A549 (cell line): ENCODE measurements around the gene THEMIS. TPM values are rescaled to one million over a fixed set of nuclear protein-coding genes. Genes with fewer than 3 reads are reported as not detected.

Experiments
- ATAC-seq, 2 experiments: fragments of 200-7000 bp in 1 of 2; fragments of >200 bp in 1 of 2; cut with Nextera tagmentation in 1 of 2; cut with Tn5 transposase in 1 of 2; 3 replicates each; pipeline versions ENCODE4 v1.8.0 to v1.9.1; 2018 to 2020; ENCODE audit warnings: mild to moderate bottlenecking in 1 of 2, moderate library complexity in 1 of 2
- CTCF ChIA-PET: fragments of 300-600 bp; sonication (Branson Sonifier 250); formaldehyde crosslinking; extraction: SDS; loops from one replicate; lab custom pipeline; 2021; ENCODE audit warnings: antibody characterized with exemption, inconsistent platforms; lab: Yijun Ruan, JAX
- POLR2A ChIA-PET: fragments of 350-600 bp; formaldehyde crosslinking; extraction: SDS; loops from one replicate; lab custom pipeline; 2021; ENCODE audit warnings: antibody characterized with exemption, inconsistent platforms; lab: Yijun Ruan, JAX
- DNase-seq, 2 experiments: peaks; one replicate each; pipeline versions ENCODE4 v3.0.0 to v3.0.0-alpha.2; 2011 to 2016; ENCODE audit warnings: low read depth in 1 of 2, low spot score in 1 of 2
- FAIRE-seq: peaks from 2 replicates; lab custom pipeline; 2011; peaks lifted over from hg19 to GRCh38; lab: Jason Lieb, UNC
- H3K27ac ChIP-seq, 2 experiments: fragments of >200 bp; sonication (Bioruptor Twin); formaldehyde crosslinking; 3 replicates each; pipeline ENCODE4 v1.5.1; 2016 to 2017
- H3K4me1 ChIP-seq: fragments of >200 bp; sonication (Bioruptor Twin); formaldehyde crosslinking; 3 replicates; pipeline ENCODE4 v1.6.1; 2016
- H3K4me2 ChIP-seq: fragments of >200 bp; sonication (Bioruptor Twin); formaldehyde crosslinking; 3 replicates; pipeline ENCODE4 v1.6.1; 2016
- H3K4me3 ChIP-seq: fragments of >200 bp; sonication (Bioruptor Twin); formaldehyde crosslinking; 3 replicates; pipeline ENCODE4 v1.5.1; 2016
- H3K9me3 ChIP-seq: fragments of >200 bp; sonication (Bioruptor Twin); formaldehyde crosslinking; 3 replicates; pipeline ENCODE4 v1.6.1; 2016
- ATOH8 ChIP-seq: fragments of 250-450 bp; sonication (Bioruptor Pico); IDR thresholded peaks from 2 replicates; pipeline ENCODE4 v1.5.0; 2020; ENCODE audit warnings: low read depth, mild to moderate bottlenecking, moderate library complexity
- CBX2 ChIP-seq: fragments of 200-600 bp; sonication (generic); IDR thresholded peaks from 2 replicates; pipeline ENCODE4 v1.6.1; 2016; ENCODE audit warnings: low read depth, mild to moderate bottlenecking, borderline replicate concordance
- CEBPB ChIP-seq, 2 experiments: fragments of >200 bp in 1 of 2; sonication (Bioruptor Twin) in 1 of 2; formaldehyde crosslinking in 1 of 2; IDR thresholded peaks; 2 replicates each; pipeline ENCODE4 v1.6.1; 2012 to 2016
- CHD2 ChIP-seq: fragments of 150-350 bp; IDR thresholded peaks from 2 replicates; pipeline ENCODE4 v1.6.1; 2014; ENCODE audit warnings: low read length; ENCODE audit not compliant: partially characterized antibody
- CHD4 ChIP-seq: fragments of 200-600 bp; sonication (generic); IDR thresholded peaks from 2 replicates; pipeline ENCODE4 v1.6.1; 2016; ENCODE audit warnings: antibody characterized with exemption, mild to moderate bottlenecking, borderline replicate concordance
- CTCF ChIP-seq: fragments of >200 bp; sonication (Bioruptor Twin); formaldehyde crosslinking; IDR thresholded peaks from 3 replicates; pipeline ENCODE4 v1.5.1; 2016
- EHF ChIP-seq: fragments of 250-450 bp; sonication (Bioruptor Pico); IDR thresholded peaks from 2 replicates; pipeline ENCODE4 v1.5.0; 2020; ENCODE audit warnings: mild to moderate bottlenecking
- ESRRA ChIP-seq: fragments of 150-350 bp; IDR thresholded peaks from 2 replicates; pipeline ENCODE4 v1.6.1; 2014; ENCODE audit warnings: mild to moderate bottlenecking, low read length, borderline replicate concordance
- FOSL2 ChIP-seq, 2 experiments: fragments of 450-650 bp in 1 of 2; fragments of >200 bp in 1 of 2; sonication (Bioruptor Twin) in 1 of 2; formaldehyde crosslinking; IDR thresholded peaks; 2 replicates each; pipeline versions ENCODE4 v1.5.0 to v1.6.1; 2016 to 2020; ENCODE audit warnings: mild to moderate bottlenecking in 1 of 2, moderate library complexity in 1 of 2
- HES2 ChIP-seq: fragments of >200 bp; sonication (Bioruptor Twin); formaldehyde crosslinking; IDR thresholded peaks from 2 replicates; pipeline ENCODE4 v1.6.1; 2016
- HOXA7 ChIP-seq: fragments of 250-450 bp; sonication (Bioruptor Pico); IDR thresholded peaks from 2 replicates; pipeline ENCODE4 v1.5.0; 2020; ENCODE audit warnings: mild to moderate bottlenecking, moderate library complexity
- JUN ChIP-seq, 2 experiments: fragments of >200 bp; sonication (Bioruptor Twin); formaldehyde crosslinking; IDR thresholded peaks; 2 replicates in 1 of 2; 3 replicates in 1 of 2; pipeline ENCODE4 v1.6.1; 2016 to 2017
- KDM1A ChIP-seq: fragments of 200-600 bp; sonication (generic); IDR thresholded peaks from 2 replicates; pipeline ENCODE4 v1.6.1; 2016; ENCODE audit warnings: low read depth, mild to moderate bottlenecking
- MAFK ChIP-seq: fragments of 450-650 bp; IDR thresholded peaks from 2 replicates; pipeline ENCODE4 v1.6.1; 2014; ENCODE audit not compliant: partially characterized antibody
- RARB ChIP-seq: fragments of 250-450 bp; sonication (Bioruptor Pico); IDR thresholded peaks from 2 replicates; pipeline ENCODE4 v1.8.0; 2021; ENCODE audit warnings: mild to moderate bottlenecking, moderate library complexity
- RCOR1 ChIP-seq: fragments of 150-350 bp; IDR thresholded peaks from 2 replicates; pipeline ENCODE4 v1.6.1; 2014; ENCODE audit warnings: antibody characterized with exemption, low read length, low read depth
- RNF2 ChIP-seq: fragments of 200-600 bp; sonication (generic); IDR thresholded peaks from 2 replicates; pipeline ENCODE4 v1.6.1; 2016; ENCODE audit warnings: low read depth, mild to moderate bottlenecking, antibody characterized with exemption, moderate library complexity, borderline replicate concordance
- SMC3 ChIP-seq: fragments of >200 bp; sonication (Bioruptor Twin); formaldehyde crosslinking; IDR thresholded peaks from 3 replicates; pipeline ENCODE4 v1.6.1; 2018; ENCODE audit warnings: inconsistent platforms
- SREBF2 ChIP-seq: fragments of 450-650 bp; IDR thresholded peaks from 2 replicates; pipeline ENCODE4 v1.6.1; 2014; ENCODE audit warnings: mild to moderate bottlenecking, moderate library complexity
- ZC3H11A ChIP-seq: fragments of 450-650 bp; IDR thresholded peaks from 2 replicates; pipeline ENCODE4 v1.6.1; 2014; ENCODE audit warnings: antibody characterized with exemption, mild to moderate bottlenecking
- WGBS: methylation state at CpG from one replicate; pipeline ENCODE4 v1.1.6; 2017; ENCODE audit errors: missing lambda C conversion rate; 5-methylcytosine and 5-hydroxymethylcytosine counted together
- polyA plus RNA-seq, 4 experiments: library from polyadenylated mRNA; depleted of rRNA in 3 of 4; stranded (reverse); fragments of >200 nt; fragmentation: RNase III in 1 of 4; extraction: RNeasy Plus Mini Kit Qiagen cat#74134 plus additional on column Dnase treatment in 1 of 4; gene quantifications; 2 replicates in 3 of 4; 3 replicates in 1 of 4; pipeline ENCODE4 v1.2.3, GENCODE V29; 2011 to 2017

The THEMIS gene
- polyA plus RNA-seq, 2 of the 4 experiments (the other 2 are of a cell fraction), result not detected

GRCh38 chr6:127934956-127935355 is 34.1 kb upstream of the THEMIS start:
- TF ChIP-seq SMC3, result no peak
- no peak for TF ChIP-seq RARB (CRISPR knock-in tag)
- TF ChIP-seq ZC3H11A, result no peak
- no peak for TF ChIP-seq SREBF2
- TF ChIP-seq CBX2, result no peak
- no peak for TF ChIP-seq ESRRA
- no peak for TF ChIP-seq CEBPB (IDR thresholded peaks at IDR 0.05)
- no peak for TF ChIP-seq ATOH8
- no peak for TF ChIP-seq HES2
- H3K9me3 ChIP-seq, result no peaks in the 10 kb centered on the region
- 86% methylated on average over 1 of the region's 1 CpG for WGBS
- no peak overlapping the region for H3K4me3 ChIP-seq
- peaks cover 13% of the 10 kb centered on the region; the same call in 2 of the 3 replicates for H3K4me1 ChIP-seq
- FAIRE-seq, result no peak
- no peak overlapping the region for H3K4me2 ChIP-seq
- no peak overlapping the region for H3K27ac ChIP-seq
- ChIA-PET POLR2A (no interaction called here), CTCF (no interaction called here)
- no peak for ATAC-seq
- no peak for DNase-seq

- H3K9me3 ChIP-seq, result no peaks in the 10 kb centered on the region
- FAIRE-seq (no peak), ATAC-seq (no peak), DNase-seq (no peak)
- peaks cover 8% of the 10 kb centered on the region; the same call in 2 of the 3 replicates for H3K4me1 ChIP-seq
- TF ChIP-seq CHD4 (no peak), RNF2 (no peak)
- 69% methylated on average over 7 of the region's 7 CpGs for WGBS
- no peak overlapping the region for H3K4me3 ChIP-seq
- H3K4me2 ChIP-seq, result no peak overlapping the region
- H3K27ac ChIP-seq, result no peak overlapping the region
- ChIA-PET POLR2A (no interaction called here), CTCF (no interaction called here)
Measured at GRCh38 chr6:127933852-127934840, 33.3 kb upstream of the THEMIS start.

GRCh38 chr6:127933137-127933536 is 32.3 kb upstream of the THEMIS start:
- FAIRE-seq, result no peak
- no peak for TF ChIP-seq CTCF
- TF ChIP-seq CHD2, result no peak
- no peak for TF ChIP-seq RNF2
- TF ChIP-seq MAFK, result no peak
- no peak for TF ChIP-seq RCOR1
- no peak for TF ChIP-seq EHF (CRISPR knock-in tag)
- TF ChIP-seq SMC3, result no peak
- TF ChIP-seq HOXA7 (CRISPR knock-in tag), result no peak
- TF ChIP-seq KDM1A, result no peak
- TF ChIP-seq ZC3H11A, result no peak
- TF ChIP-seq JUN (IDR thresholded peaks at IDR 0.05), result no peak
- no peak for TF ChIP-seq FOSL2 (IDR thresholded peaks at IDR 0.05)
- no peak for TF ChIP-seq FOSL2 (CRISPR knock-in tag; IDR thresholded peaks at IDR 0.05)
- WGBS, result 47% methylated on average over 1 of the region's 1 CpG

More at GRCh38 chr6:127933137-127933536, 32.3 kb upstream of the THEMIS start:
- Histone ChIP-seq H3K27ac (no peak overlapping the region), H3K4me1 (no peaks in the 10 kb centered on the region), H3K9me3 (no peaks in the 10 kb centered on the region), H3K4me3 (no peak overlapping the region), H3K4me2 (no peak overlapping the region)
- ChIA-PET CTCF (no interaction called here), POLR2A (no interaction called here)
- ATAC-seq (no peak), DNase-seq (no peak)
